Keratinocyte (primary cell): ENCODE results near the gene CBX3.

Source experiments
- CTCF ChIP-seq, 3 experiments: IDR thresholded peaks in 1 of 3; conservative IDR thresholded peaks in 1 of 3; optimal IDR thresholded peaks in 1 of 3; 2 replicates in 2 of 3; 3 replicates in 1 of 3; pipeline versions ENCODE3 to v1.5.1; 2011; ENCODE audit warnings: low read length in 3 of 3, mild to moderate bottlenecking in 3 of 3, moderate library complexity in 2 of 3, control low read depth in 1 of 3, inconsistent platforms in 1 of 3; ENCODE audit not compliant: insufficient read depth in 2 of 3; ENCODE audit errors: extremely low read depth in 1 of 3
- EZH2 ChIP-seq: IDR thresholded peaks from one replicate; pipeline ENCODE4 v1.6.1; 2012; ENCODE audit warnings: inconsistent platforms, mild to moderate bottlenecking, low read length, moderate library complexity

GRCh38 chr7:26169271-26169670, 32.3 kb upstream of the CBX3 start:
- no peak for TF ChIP-seq CTCF (optimal IDR thresholded peaks at IDR 0.05 in 1 of 3, IDR thresholded peaks at IDR 0.05 in 1 of 3, conservative IDR thresholded peaks at IDR 0.05 in 1 of 3; ENCODE audit: extremely low read depth in 1 of 3, insufficient read depth in 2 of 3, low read length in 3 of 3)
- no peak for TF ChIP-seq EZH2
